ENCODE measurements around the gene INO80D. TPM values are rescaled to one million over a fixed set of nuclear protein-coding genes. Genes with fewer than 3 reads are reported as not detected.

INO80D gene
- total and polyA plus RNA-seq, 9 donors = 3.2 to 37.6 (median 23.9) TPM

DNA sequence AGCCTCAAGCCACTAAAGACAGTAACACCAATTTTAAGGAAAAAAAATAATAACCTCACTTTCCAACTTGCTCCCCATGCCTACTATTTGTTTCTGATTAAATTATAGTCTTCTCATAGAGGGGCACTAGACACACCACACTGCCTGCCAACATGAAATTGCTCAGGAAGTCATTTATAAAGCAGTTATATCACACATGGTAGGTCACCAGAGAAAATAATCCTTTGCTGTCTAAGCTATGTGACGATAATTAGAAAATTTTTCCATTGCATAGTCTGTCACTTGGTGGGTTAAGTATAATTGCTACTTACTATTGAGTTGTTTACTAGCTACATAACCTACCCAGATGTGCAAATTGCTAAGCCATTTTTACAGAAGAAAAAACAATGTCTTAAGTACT lies 85.2 kb downstream of the INO80D start:
- Histone ChIP-seq H3K27ac (no peak overlapping the region), H3K9me3 (no peaks in the 10 kb centered on the region), H3K27me3 (no peaks in the 10 kb centered on the region), H3K36me3 (no peaks in the 10 kb centered on the region), H3K4me1 (ENCODE audit: insufficient read depth) (no peaks in the 10 kb centered on the region), H3K4me3 (no peak overlapping the region)
- intact Hi-C loops (cut with DNase I) = no loop called here
- DNase-seq = no peak
- TF ChIP-seq, protein P1, sequence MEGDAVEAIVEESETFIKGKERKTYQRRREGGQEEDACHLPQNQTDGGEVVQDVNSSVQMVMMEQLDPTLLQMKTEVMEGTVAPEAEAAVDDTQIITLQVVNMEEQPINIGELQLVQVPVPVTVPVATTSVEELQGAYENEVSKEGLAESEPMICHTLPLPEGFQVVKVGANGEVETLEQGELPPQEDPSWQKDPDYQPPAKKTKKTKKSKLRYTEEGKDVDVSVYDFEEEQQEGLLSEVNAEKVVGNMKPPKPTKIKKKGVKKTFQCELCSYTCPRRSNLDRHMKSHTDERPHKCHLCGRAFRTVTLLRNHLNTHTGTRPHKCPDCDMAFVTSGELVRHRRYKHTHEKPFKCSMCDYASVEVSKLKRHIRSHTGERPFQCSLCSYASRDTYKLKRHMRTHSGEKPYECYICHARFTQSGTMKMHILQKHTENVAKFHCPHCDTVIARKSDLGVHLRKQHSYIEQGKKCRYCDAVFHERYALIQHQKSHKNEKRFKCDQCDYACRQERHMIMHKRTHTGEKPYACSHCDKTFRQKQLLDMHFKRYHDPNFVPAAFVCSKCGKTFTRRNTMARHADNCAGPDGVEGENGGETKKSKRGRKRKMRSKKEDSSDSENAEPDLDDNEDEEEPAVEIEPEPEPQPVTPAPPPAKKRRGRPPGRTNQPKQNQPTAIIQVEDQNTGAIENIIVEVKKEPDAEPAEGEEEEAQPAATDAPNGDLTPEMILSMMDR (IDR thresholded peaks at IDR 0.05) = no peak
- no peak for TF ChIP-seq POLR2A (IDR thresholded peaks at IDR 0.05)
- no peak for TF ChIP-seq EP300 (IDR thresholded peaks at IDR 0.05)
- WGBS, 3 donors = 93 to 98% (median 95%) methylated on average over 1 of the region's 1 CpG

- WGBS, 3 donors = 81 to 94% (median 90%) methylated on average over 2 of the region's 2 CpGs
- Histone ChIP-seq H3K27me3 (no peaks in the 10 kb centered on the region), H3K27ac (no peak overlapping the region), H3K4me1 (ENCODE audit: insufficient read depth) (no peaks in the 10 kb centered on the region), H3K36me3 (no peaks in the 10 kb centered on the region), H3K9me3 (no peaks in the 10 kb centered on the region), H3K4me3 (no peak overlapping the region)
- intact Hi-C loops (cut with DNase I) = no loop called here
- TF ChIP-seq, protein P1 (IDR thresholded peaks at IDR 0.05) = no peak
- no peak for TF ChIP-seq POLR2A (IDR thresholded peaks at IDR 0.05)
- no peak for TF ChIP-seq EP300 (IDR thresholded peaks at IDR 0.05)
- DNase-seq = no peak
Measured at GRCh38 chr2:205998583-205998982, 87.4 kb downstream of the INO80D start.

DNA sequence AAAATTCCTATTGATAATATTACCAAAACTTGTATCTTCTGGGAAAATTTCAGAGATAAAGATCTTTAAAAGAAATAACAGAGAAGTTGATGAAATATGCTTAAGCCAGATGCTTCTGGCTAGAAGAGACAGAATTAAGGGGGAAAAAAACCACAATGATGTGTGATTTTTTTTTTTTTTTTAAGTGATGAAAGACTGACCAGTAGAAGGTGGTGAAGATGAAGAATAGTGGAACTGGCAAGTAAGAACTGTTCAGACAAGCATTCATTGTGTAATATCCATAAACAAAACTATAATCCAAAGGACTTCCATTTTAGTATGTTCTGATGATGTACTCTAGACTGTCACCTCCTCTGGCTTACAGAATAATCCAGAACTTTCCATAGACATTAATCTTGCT lies 89.8 kb downstream of the INO80D start:
- Histone ChIP-seq H3K27ac (no peak overlapping the region), H3K4me1 (ENCODE audit: insufficient read depth) (no peaks in the 10 kb centered on the region), H3K27me3 (no peaks in the 10 kb centered on the region), H3K4me3 (no peak overlapping the region), H3K9me3 (no peaks in the 10 kb centered on the region), H3K36me3 (no peaks in the 10 kb centered on the region)
- intact Hi-C loops (cut with DNase I) = no loop called here
- TF ChIP-seq POLR2A (IDR thresholded peaks at IDR 0.05) (no peak), EP300 (IDR thresholded peaks at IDR 0.05) (no peak)
- TF ChIP-seq, protein P1 (IDR thresholded peaks at IDR 0.05) = no peak
- no peak for DNase-seq

DNA sequence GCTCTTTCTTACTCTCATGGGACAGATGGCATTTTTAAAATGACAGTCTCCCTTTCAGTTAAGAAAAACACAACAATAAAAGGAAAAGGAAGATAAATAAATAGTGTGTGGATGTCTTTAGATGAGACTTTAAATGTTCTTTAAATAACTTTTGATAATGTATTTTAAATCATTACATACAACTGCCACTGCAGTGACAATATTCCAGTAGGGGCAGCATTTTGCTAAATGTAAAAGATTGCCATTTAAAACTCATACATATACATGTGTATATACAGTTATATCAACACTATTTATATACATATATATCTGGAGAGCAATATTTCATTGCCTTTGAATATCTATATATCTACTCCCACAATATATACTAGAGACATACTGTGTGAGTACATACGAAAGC lies 90.7 kb downstream of the INO80D start:
- no peak for DNase-seq
- no peaks in the 10 kb centered on the region for H3K9me3 ChIP-seq
- 94 to 97% (median 95%) methylated on average over 1 of the region's 1 CpG for WGBS, 3 donors
- H3K4me1 ChIP-seq (ENCODE audit: insufficient read depth) = no peaks in the 10 kb centered on the region
- intact Hi-C loops (cut with DNase I) = no loop called here
- TF ChIP-seq, protein P1 (IDR thresholded peaks at IDR 0.05) = no peak
- no peak for TF ChIP-seq EP300 (IDR thresholded peaks at IDR 0.05)
- no peak for TF ChIP-seq POLR2A (IDR thresholded peaks at IDR 0.05)
- H3K27me3 ChIP-seq = no peaks in the 10 kb centered on the region
- no peak overlapping the region for H3K4me3 ChIP-seq
- no peak overlapping the region for H3K27ac ChIP-seq
- no peaks in the 10 kb centered on the region for H3K36me3 ChIP-seq

DNA sequence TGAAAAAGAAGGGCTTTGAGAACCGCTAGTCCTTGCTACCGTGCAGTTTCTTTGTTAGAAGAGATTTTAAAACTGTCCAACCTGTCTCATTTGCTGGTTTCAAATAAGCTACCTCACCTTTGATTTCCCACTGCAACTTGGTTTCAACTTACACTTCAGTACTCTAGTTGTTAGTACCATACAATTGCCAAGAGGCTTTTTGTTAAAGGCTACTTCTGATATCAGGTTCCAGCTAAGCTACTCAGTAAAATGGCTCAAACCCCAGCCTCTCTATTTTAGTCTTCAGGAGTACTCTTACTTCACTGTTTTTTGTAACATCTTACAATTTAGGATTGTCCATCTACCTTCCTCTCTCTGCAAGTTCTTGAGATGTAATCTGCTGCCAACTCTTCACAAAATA lies 91.6 kb downstream of the INO80D start:
- Histone ChIP-seq H3K4me1 (ENCODE audit: insufficient read depth) (no peaks in the 10 kb centered on the region), H3K27ac (no peak overlapping the region), H3K9me3 (no peaks in the 10 kb centered on the region), H3K27me3 (no peaks in the 10 kb centered on the region), H3K36me3 (no peaks in the 10 kb centered on the region), H3K4me3 (no peak overlapping the region)
- TF ChIP-seq POLR2A (IDR thresholded peaks at IDR 0.05) = no peak
- TF ChIP-seq EP300 (IDR thresholded peaks at IDR 0.05) = no peak
- TF ChIP-seq, protein P1 (IDR thresholded peaks at IDR 0.05) = no peak
- 94 to 96% (median 96%) methylated on average over 2 of the region's 2 CpGs for whole genome bisulfite sequencing, 3 donors
- intact Hi-C loops (cut with DNase I) = no loop called here
- DNase-seq = no peak
